Common myeloid progenitor, CD34-positive (primary cell): Measurements from ENCODE around the gene GRID1.

ENCODE experiments used
- CTCF ChIA-PET: fragments of 350-600 bp; sonication (Branson Sonifier 250); formaldehyde crosslinking; loops from one replicate; lab custom pipeline; 2021; ENCODE audit warnings: antibody characterized with exemption; lab: Charles Lee
- POLR2A ChIA-PET: fragments of 350-600 bp; sonication (Branson Sonifier 250); formaldehyde crosslinking; loops from one replicate; lab custom pipeline; 2021; ENCODE audit warnings: antibody characterized with exemption; lab: Charles Lee
- DNase-seq, 3 donors: peaks; one replicate each; pipeline versions ENCODE4 v3.0.0 to v3.0.0-alpha.2; 2013
- H3K27ac ChIP-seq, 2 experiments: 1 replicate in 1 of 2; 2 replicates in 1 of 2; pipeline ENCODE4 v1.7.0; 2013; ENCODE audit warnings: inconsistent platforms in 2 of 2, low read length in 2 of 2, mild to moderate bottlenecking in 2 of 2, low read depth in 1 of 2, moderate library complexity in 1 of 2; ENCODE audit not compliant: severe bottlenecking in 2 of 2, insufficient read depth in 1 of 2, poor library complexity in 1 of 2
- H3K27me3 ChIP-seq, 5 experiments: replicated peaks in 2 of 5; 1 replicate in 3 of 5; 2 replicates in 2 of 5; pipeline versions ENCODE4 v1.6.1 to v1.7.0; 2013; ENCODE audit warnings: low read length in 4 of 5, mild to moderate bottlenecking in 2 of 5, moderate library complexity in 2 of 5, inconsistent platforms in 1 of 5; ENCODE audit not compliant: insufficient read depth in 5 of 5, control insufficient read depth in 4 of 5
- H3K36me3 ChIP-seq, 4 experiments: 1 replicate in 2 of 4; 2 replicates in 2 of 4; pipeline versions ENCODE4 v1.6.1 to v1.7.0; 2013; ENCODE audit warnings: low read length in 3 of 4, control low read depth in 1 of 4, mild to moderate bottlenecking in 1 of 4; ENCODE audit not compliant: control insufficient read depth in 4 of 4, insufficient read depth in 4 of 4
- H3K4me1 ChIP-seq, 4 experiments: 1 replicate in 3 of 4; 2 replicates in 1 of 4; pipeline versions ENCODE4 v1.6.1 to v1.7.1; 2013; ENCODE audit warnings: low read length in 3 of 4, mild to moderate bottlenecking in 3 of 4, control low read depth in 1 of 4, inconsistent platforms in 1 of 4, moderate library complexity in 1 of 4; ENCODE audit not compliant: control insufficient read depth in 4 of 4, insufficient read depth in 4 of 4; ENCODE audit errors: control extremely low read depth in 1 of 4
- H3K4me3 ChIP-seq, 7 experiments: 1 replicate in 4 of 7; 2 replicates in 3 of 7; pipeline versions ENCODE4 v1.5.1 to v1.7.0; 2013; ENCODE audit warnings: mild to moderate bottlenecking in 7 of 7, low read length in 6 of 7, moderate library complexity in 6 of 7, inconsistent platforms in 2 of 7, low read depth in 2 of 7, control low read depth in 1 of 7; ENCODE audit not compliant: insufficient read depth in 4 of 7, control insufficient read depth in 1 of 7; ENCODE audit errors: extremely low read depth in 1 of 7
- H3K9me3 ChIP-seq, 5 experiments: 1 replicate in 4 of 5; 2 replicates in 1 of 5; pipeline versions ENCODE4 v1.6.1 to v1.7.1; 2013; ENCODE audit warnings: low read length in 4 of 5, mild to moderate bottlenecking in 2 of 5, inconsistent platforms in 1 of 5, low read depth in 1 of 5, moderate library complexity in 1 of 5; ENCODE audit not compliant: control insufficient read depth in 4 of 5, insufficient read depth in 2 of 5; ENCODE audit errors: control extremely low read depth in 1 of 5
- WGBS: methylation state at CpG from one replicate; pipeline ENCODE4 v1.1.5; 2013; ENCODE audit not compliant: insufficient coverage; 5-methylcytosine and 5-hydroxymethylcytosine counted together

GRID1 gene

GRCh38 chr10:86091216-86091615 is 275.4 kb downstream of the GRID1 start:
- Histone ChIP-seq H3K4me3 (no peak overlapping the region), H3K27me3 (peaks cover 0 to 28% (median 4%) of the 10 kb centered on the region in 5 experiments), H3K9me3 (no peaks in the 10 kb centered on the region), H3K36me3 (no peaks in the 10 kb centered on the region), H3K4me1 (no peaks in the 10 kb centered on the region), H3K27ac (no peak overlapping the region)
- CTCF ChIA-PET = interaction anchor here (1.2 kb wide), 1 partner anchor 252 kb away, joined by 3 read pairs; no protein-coding TSS in a partner anchor
- POLR2A ChIA-PET = no interaction called here
- WGBS = 85% methylated on average over 7 of the region's 9 CpGs
- DNase-seq = no peak

- Histone ChIP-seq H3K27me3 (peaks cover 0 to 31% (median 4%) of the 10 kb centered on the region in 5 experiments), H3K4me3 (no peak overlapping the region), H3K36me3 (no peaks in the 10 kb centered on the region), H3K4me1 (no peaks in the 10 kb centered on the region), H3K27ac (no peak overlapping the region), H3K9me3 (no peaks in the 10 kb centered on the region)
- 93% methylated on average over 1 of the region's 3 CpGs for WGBS
- DNase-seq = no peak
- ChIA-PET POLR2A (no interaction called here), CTCF (no interaction called here)
Observed at GRCh38 chr10:86090807-86091206, 275.8 kb downstream of the GRID1 start.

- H3K9me3 ChIP-seq = no peaks in the 10 kb centered on the region
- no peaks in the 10 kb centered on the region for H3K36me3 ChIP-seq
- no peak overlapping the region for H3K4me3 ChIP-seq
- peaks cover 0 to 41% (median 4%) of the 10 kb centered on the region in 5 experiments for H3K27me3 ChIP-seq
- ChIA-PET POLR2A (no interaction called here), CTCF (interaction anchor here (0.8 kb wide), 1 partner anchor 12 kb away, joined by 3 read pairs; no protein-coding TSS in a partner anchor)
- WGBS = 46% methylated on average over 8 of the region's 9 CpGs
- no peak overlapping the region for H3K27ac ChIP-seq
- no peak for DNase-seq
- H3K4me1 ChIP-seq = no peaks in the 10 kb centered on the region
Observed at GRCh38 chr10:86087716-86088115, 278.9 kb downstream of the GRID1 start.

GRCh38 chr10:86086418-86086817 is 280.2 kb downstream of the GRID1 start:
- Histone ChIP-seq H3K9me3 (no peaks in the 10 kb centered on the region), H3K27me3 (peaks cover 0 to 38% (median 4%) of the 10 kb centered on the region in 5 experiments), H3K27ac (no peak overlapping the region), H3K36me3 (no peaks in the 10 kb centered on the region), H3K4me3 (no peak overlapping the region), H3K4me1 (no peaks in the 10 kb centered on the region)
- POLR2A ChIA-PET = no interaction called here
- DNase-seq = no peak
- 92% methylated on average over 4 of the region's 4 CpGs for WGBS
- CTCF ChIA-PET = no interaction called here

GRCh38 chr10:86085686-86086085 is 280.9 kb downstream of the GRID1 start:
- no peaks in the 10 kb centered on the region for H3K9me3 ChIP-seq
- no peak for DNase-seq
- ChIA-PET POLR2A (no interaction called here), CTCF (no interaction called here)
- no peaks in the 10 kb centered on the region for H3K36me3 ChIP-seq
- H3K27me3 ChIP-seq = peaks cover 0 to 36% (median 4%) of the 10 kb centered on the region in 5 experiments
- H3K27ac ChIP-seq = no peak overlapping the region
- WGBS = 92% methylated on average over 5 of the region's 5 CpGs
- H3K4me1 ChIP-seq = no peaks in the 10 kb centered on the region
- no peak overlapping the region for H3K4me3 ChIP-seq

- ChIA-PET POLR2A (no interaction called here), CTCF (no interaction called here)
- no peaks in the 10 kb centered on the region for H3K36me3 ChIP-seq
- no peak overlapping the region for H3K4me3 ChIP-seq
- no peak for DNase-seq
- 84% methylated on average over 6 of the region's 8 CpGs for WGBS
- H3K4me1 ChIP-seq = no peaks in the 10 kb centered on the region
- H3K27me3 ChIP-seq = peaks cover 0 to 36% (median 4%) of the 10 kb centered on the region in 5 experiments
- no peak overlapping the region for H3K27ac ChIP-seq
- no peaks in the 10 kb centered on the region for H3K9me3 ChIP-seq
Observed at GRCh38 chr10:86085136-86085535, 281.5 kb downstream of the GRID1 start.

- Histone ChIP-seq H3K36me3 (no peaks in the 10 kb centered on the region), H3K27me3 (peaks cover 0 to 36% (median 4%) of the 10 kb centered on the region in 5 experiments), H3K4me1 (no peaks in the 10 kb centered on the region), H3K9me3 (no peaks in the 10 kb centered on the region), H3K4me3 (no peak overlapping the region), H3K27ac (no peak overlapping the region)
- ChIA-PET CTCF (no interaction called here), POLR2A (no interaction called here)
- WGBS = 89% methylated on average over 1 of the region's 3 CpGs
- no peak for DNase-seq
Observed at GRCh38 chr10:86084585-86084984, 282.0 kb downstream of the GRID1 start.
